Subcutaneous adipose tissue (tissue), 4 donors: ENCODE results near the gene GSK3A. TPM values are rescaled to one million over a fixed set of nuclear protein-coding genes. Genes with fewer than 3 reads are reported as not detected.

ENCODE experiments used
- total RNA-seq, 4 donors: library from RNA; depleted of rRNA; stranded (reverse); fragments of >200 nt; gene quantifications; one replicate each; pipeline ENCODE4 v1.1.0, GENCODE V29; 2016
- TF ChIP-seq, protein P1 (sequence below): fragments of 450-650 bp; IDR thresholded peaks from one replicate; pipeline ENCODE4 v1.5.1; 2016; ENCODE audit warnings: low read depth, mild to moderate bottlenecking, control low read depth, antibody characterized with exemption, moderate library complexity

GSK3A gene
- total RNA-seq, 4 donors from 2014 or later = 16.0 to 22.0 (median 17.1) TPM

DNA sequence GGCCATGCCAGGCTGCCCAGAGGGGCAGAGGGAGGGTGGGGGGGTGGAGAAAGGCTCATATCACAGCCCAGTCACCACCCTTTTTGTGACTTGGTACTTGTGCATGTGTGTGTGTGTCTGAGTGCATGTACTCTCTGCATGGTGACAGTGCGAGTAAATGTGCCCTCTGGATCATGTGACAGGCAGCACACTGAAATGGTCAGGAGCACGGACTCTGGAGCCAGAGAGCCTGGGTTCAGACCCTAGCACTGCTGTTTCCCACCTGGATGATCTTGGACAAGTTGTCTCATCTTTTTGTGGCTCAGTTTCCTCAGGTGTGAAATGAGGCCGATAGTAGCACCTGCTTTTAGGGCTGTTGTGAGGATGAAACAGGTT, 28.6 kb upstream of the GSK3A start:
- TF ChIP-seq, protein P1, sequence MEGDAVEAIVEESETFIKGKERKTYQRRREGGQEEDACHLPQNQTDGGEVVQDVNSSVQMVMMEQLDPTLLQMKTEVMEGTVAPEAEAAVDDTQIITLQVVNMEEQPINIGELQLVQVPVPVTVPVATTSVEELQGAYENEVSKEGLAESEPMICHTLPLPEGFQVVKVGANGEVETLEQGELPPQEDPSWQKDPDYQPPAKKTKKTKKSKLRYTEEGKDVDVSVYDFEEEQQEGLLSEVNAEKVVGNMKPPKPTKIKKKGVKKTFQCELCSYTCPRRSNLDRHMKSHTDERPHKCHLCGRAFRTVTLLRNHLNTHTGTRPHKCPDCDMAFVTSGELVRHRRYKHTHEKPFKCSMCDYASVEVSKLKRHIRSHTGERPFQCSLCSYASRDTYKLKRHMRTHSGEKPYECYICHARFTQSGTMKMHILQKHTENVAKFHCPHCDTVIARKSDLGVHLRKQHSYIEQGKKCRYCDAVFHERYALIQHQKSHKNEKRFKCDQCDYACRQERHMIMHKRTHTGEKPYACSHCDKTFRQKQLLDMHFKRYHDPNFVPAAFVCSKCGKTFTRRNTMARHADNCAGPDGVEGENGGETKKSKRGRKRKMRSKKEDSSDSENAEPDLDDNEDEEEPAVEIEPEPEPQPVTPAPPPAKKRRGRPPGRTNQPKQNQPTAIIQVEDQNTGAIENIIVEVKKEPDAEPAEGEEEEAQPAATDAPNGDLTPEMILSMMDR = no peak

- TF ChIP-seq, protein P1 = no peak
Measured at GRCh38 chr19:42270346-42271044, 28.1 kb upstream of the GSK3A start.

DNA sequence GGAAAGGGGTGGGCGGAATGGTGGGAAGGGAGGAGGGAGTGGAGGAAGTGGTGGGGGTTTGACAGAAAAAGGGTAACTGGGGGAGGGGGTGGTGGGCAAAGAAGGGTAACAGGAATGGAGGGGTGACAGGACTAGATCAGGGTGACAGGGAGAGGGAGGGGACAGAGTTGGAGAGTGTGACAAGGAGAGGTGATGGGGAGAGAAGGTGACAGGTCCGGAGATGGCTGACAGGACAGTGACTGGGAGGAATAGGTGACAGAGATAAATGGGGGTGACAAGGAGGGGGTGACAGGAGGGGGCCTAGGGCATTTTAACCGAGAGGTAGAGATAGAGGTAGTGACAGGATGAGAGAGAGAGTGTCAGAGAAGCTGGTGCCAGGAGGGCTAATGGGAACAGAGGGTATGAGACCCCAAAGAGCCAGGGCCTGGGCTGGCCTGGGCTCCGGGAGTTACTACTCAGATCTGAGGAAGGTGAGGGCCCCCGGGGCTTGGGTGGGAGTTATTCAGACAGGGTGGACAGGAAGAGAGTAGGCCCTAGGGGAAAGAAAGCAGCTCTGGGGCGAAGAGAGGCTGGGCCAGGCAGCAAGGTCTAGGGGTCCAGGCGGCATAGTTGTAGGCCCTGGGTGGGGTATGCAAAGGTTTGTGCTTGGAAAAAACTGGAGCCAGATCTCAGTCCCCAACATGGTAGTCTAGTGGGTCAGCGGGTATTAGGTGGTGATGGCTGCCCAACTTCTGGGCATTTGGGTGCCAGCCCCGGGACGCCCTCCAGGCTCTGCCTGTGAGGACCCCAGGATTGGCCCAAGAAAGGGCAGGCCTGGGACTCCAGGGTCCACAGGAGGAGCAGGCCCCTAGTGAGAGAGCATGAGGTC, 27.3 kb upstream of the GSK3A start:
- TF ChIP-seq, protein P1 = no peak

- TF ChIP-seq, protein P1 = no peak
Measured at GRCh38 chr19:42268704-42269477, 26.5 kb upstream of the GSK3A start, which contains the start of gene CIC. TSS of gene CIC (plus strand) at chr19:42269252. CDS start at chr19:42271784, 2,532 bp downstream.

DNA sequence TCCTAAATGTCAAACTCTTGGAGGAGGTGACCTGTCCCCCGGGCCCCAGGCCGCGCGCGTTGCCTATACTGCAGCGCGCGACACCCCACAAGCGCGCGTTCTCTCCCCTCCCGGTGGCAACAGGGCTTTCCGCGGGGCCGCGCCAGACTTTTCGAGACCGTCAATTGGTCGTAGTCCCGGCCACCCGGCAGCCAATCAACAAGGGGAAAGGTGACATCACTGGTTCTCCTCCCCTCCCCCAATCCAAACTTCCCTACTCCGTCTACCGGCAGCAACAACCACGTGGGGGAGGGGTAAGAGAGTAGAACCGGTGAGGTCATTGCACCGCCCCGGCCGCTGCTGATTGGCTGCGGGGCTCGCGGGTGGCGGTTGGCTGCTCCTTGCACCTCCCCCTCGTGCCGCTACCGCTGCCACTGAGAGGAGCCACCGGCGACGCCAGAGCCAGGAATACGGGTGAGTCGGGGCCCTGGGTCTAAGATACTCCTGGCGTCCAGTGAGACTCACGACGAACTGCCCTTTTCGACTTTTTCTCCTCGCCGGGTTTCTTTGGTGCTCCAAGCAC, 25.8 kb upstream of the GSK3A start:
- TF ChIP-seq, protein P1 = no peak

DNA sequence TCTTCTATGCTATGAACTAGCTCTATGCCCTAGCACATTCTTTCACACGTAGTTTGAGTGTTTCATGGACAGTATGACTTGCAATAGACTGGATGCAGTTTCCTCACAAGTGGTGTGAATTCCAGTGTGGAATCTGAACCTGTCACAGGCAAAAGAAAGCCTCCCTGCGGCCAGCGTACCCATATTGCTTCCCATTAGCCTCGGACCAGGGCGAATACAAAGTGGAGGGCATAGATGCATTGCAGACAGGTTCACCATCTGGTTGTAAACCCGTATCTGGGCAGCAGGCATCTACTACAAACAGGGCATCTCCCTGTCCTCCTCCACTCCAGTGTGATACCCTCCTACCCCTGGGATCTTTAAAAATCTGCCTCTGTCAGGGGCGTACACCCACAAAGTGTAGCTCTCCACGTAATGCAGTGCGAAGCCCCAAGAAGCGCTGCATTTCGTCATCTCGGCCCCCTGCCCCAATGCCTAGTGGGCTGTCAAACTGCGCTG, 25.3 kb upstream of the GSK3A start:
- TF ChIP-seq, protein P1 = no peak
